Medulla oblongata (tissue), 1 donor: ENCODE data around the gene EIF2B1.

Source experiments
- DNase-seq: peaks from one replicate; pipeline ENCODE4 v3.0.0-alpha.2; 2015; ENCODE audit errors: extremely low spot score

The EIF2B1 gene

DNA sequence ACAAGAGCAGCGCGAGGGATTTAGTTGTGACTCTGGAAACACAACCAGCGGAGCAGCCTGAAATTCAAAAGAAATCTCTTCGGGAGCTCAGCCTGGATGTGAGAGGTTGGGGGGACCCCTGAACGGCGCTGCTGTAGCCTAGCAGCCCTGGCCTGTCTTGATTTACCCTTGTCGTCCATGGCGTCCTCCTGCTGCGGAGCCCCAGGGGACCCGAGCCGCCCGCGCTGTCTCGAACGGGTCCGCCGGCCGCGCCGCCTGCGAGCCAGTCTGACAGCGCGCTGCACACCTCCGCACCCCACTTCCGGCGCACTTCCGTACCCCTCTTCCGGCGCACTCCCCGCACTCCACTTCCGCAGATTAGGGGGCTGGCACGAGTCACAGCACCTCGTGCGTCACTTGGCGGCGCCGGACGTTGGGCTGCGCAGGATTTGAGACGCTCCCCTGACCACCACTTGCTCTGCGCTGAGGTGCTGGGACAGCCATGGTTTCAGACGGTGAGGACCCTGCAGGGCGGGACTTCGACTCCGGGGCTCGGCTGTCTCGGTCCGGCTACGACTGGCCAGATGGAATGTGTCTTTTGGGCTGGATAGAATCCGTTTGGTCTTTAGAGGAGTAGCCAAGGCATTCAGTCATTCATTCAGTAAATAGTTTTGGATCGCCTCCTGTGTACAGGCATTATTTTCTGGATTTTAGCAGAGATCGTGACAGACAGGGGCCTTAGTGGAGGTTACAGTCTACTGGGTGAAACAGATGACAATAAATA is at the start of gene EIF2B1, which contains the start of gene GTF2H3:
EIF2B1 (minus strand) TSS at position 308 of the 763 bp plus-strand sequence; CDS start at position 179, 129 bp downstream.
GTF2H3 (plus strand) TSS at position 451 of the 763 bp plus-strand sequence; CDS start at position 482, 31 bp downstream.
- DNase-seq = peak; percentile 97

DNA sequence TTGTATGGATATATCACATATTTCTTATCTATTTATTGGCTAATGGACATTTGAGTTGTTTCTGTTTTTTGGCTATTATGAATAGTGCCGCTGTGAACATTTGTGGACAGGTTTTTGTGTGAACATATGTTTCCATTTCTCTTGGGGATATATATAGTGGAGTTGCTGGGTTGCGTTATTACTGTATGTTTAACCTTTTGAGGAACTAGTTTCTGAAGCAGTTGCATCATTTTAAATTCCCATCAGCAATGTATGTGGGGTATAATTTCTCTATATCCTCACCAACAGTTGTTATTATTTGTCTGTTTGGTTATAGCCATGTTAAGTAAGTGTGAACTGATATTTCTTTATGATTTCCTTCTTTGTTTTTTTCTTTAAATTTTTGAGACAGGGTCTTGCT is 48.1 kb upstream of the EIF2B1 start:
- no peak for DNase-seq

DNA sequence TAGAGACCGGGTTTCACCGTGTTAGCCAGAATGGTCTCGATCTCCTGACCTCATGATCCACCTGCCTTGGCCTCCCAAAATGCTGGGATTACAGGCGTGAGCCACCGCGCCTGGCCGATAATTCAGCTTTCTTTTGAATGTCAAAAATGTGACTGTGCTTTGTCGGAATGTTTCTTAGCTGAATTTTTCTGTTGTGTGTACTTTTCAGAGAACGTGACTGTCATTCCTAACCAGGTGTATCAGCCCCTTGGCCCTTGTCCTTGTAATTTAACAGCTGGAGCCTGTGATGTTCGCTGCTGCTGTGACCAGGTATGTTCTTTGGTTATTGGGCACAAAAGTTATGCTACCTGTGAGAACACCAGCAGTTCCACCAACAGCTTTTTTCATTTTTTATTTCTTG is 45.5 kb upstream of the EIF2B1 start:
- DNase-seq = no peak

- DNase-seq = no peak
These were observed 43.3 kb upstream of the EIF2B1 start for GRCh38 chr12:123676616-123677320.

GRCh38 chr12:123675436-123675835 is 42.0 kb upstream of the EIF2B1 start:
- DNase-seq = no peak

DNA sequence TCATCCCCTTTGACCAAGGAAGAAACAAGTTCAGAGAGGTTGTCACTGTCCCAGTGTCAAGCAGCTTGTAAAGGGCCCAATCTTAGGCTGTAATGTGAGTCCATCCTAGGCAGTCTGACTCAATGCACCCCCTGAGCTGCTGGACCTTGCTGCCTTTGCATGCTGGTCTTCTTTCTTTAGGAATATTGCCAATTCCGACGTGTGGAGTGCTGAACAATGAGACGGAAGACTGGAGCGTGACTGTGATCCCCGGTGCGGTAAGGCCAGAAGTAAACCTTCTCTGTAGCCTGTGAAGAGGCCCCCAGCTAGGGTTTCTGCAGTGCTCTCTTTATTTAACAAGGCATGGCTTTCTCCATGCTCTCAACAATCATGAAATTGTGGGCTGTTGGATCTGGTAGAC is 38.4 kb upstream of the EIF2B1 start:
- DNase-seq = no peak

DNA sequence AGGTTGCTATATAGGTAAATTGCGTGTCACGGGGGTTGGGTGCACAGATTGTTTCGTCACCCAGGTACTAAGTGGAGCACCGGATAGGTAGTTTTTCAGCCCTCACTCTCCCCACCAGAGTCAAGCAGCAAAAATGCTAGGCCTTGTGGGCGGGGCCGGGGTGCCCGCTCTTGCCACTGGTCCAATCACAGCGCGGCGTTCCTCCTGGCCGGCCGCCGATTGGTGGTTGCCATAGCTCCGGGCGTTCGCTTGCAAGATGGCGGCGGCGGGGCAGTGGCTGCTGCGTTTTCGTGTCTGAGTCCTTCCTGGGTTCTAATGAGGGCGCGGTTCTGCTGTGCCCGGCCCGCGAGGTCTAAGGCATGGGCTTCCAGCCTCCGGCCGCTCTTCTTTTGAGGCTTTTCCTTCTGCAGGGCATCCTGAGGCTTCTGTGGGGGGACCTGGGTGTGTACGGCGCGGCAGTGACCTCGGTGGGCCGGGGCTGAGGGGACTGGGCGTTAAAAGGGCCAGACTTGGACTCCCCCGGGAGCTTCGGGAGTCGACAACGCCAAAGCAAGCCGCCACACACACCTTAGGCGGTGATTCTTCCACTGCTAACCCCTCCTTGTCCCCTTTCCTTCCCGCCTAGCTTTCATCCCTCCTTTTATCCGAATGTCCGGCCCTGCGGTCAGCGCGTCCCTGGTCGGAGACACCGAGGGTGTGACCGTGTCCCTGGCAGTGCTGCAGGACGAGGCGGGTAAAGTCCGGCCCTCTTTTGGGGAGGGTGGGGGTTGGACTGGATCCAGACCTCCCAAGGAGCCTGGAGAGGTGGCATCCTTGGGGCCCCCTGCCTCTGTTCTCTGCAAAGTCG is 37.6 kb upstream of the EIF2B1 start, which contains the start of gene TCTN2:
TCTN2 (plus strand) TSS at position 232 of the 847 bp plus-strand sequence; CDS start at position 360, 128 bp downstream.
- DNase-seq = peak; percentile 91

DNA sequence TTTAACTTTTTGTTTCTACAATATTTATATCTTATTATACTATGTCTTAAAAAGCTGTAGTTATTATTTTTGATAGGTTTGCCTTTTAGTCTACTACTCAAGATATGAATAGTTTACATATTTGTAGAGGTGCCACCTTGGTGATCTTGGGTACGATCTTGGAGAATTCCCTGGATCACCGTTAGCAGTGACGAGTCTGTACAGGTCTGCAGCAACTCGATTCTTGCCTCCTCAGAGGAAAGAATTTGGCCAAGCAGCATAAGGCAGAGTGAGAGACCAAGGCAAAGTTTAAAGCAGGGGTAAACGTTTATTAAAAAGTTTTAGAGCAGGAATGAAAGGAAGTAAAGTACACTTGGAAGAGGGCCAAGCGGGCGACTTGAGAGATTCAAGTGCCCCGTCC is 34.3 kb upstream of the EIF2B1 start:
- DNase-seq = no peak

- DNase-seq = no peak
These were observed 26.7 kb upstream of the EIF2B1 start for GRCh38 chr12:123659996-123660727.

DNA sequence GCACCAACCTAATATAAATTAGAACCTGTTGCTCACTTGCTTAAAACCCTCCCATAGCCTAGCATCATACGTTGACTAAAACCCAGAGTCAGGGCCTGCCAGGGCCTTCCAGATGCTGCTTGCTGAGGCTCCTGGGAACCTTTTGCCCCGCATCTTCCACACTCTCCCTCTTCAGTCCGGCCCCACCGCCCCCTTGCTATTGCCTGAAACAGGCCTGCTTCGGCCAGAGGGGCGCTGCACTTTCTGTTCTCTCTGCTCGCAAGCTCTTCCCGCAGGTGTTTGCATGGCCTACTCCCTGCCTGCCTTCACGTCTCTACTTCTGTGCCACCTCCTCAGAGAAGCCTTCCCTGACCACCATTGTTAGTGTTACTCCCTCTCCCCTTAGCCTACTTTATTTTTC is 23.7 kb upstream of the EIF2B1 start:
- no peak for DNase-seq

GRCh38 chr12:123656392-123656791 is 22.9 kb upstream of the EIF2B1 start:
- DNase-seq = no peak

DNA sequence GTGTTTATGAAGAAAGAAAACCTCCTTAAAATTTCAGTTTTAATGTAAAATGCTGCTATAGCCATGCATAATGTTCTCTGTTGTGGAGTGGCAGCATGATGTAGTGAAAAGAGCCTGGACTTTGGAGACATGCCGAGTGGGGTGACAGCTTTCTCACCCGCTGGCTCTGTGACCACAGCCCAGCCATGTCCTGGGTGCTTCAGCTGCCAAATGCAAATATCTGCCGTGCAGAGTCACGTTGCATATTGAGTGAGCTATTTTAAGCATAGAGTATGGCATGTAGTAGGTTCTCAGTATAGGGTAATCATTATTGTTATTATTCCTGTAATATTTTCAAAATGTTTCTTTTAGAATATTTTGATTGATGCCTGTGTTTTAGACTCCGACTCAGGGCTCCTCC is 21.9 kb upstream of the EIF2B1 start:
- no peak for DNase-seq

GRCh38 chr12:123654129-123654701 is 20.7 kb upstream of the EIF2B1 start:
- no peak for DNase-seq

DNA sequence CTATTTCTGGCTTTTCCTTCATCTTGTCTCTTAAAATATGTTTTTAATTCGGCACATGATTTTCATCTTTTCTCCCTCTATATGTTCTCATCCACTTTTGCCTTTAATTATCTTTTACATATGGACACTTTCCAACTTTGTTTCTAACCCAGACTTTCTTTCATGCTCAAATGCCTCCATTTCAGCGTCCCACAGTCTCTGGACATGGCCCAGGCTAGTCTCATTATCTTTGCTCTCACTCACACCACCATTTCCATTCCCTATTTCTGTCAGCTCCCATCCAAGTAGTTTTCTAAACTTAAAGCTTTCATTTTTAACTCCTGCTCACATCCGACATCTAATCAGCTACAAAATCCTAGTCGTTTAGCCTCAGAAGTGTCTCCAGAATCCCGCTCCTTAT is 14.9 kb upstream of the EIF2B1 start:
- DNase-seq = no peak

DNA sequence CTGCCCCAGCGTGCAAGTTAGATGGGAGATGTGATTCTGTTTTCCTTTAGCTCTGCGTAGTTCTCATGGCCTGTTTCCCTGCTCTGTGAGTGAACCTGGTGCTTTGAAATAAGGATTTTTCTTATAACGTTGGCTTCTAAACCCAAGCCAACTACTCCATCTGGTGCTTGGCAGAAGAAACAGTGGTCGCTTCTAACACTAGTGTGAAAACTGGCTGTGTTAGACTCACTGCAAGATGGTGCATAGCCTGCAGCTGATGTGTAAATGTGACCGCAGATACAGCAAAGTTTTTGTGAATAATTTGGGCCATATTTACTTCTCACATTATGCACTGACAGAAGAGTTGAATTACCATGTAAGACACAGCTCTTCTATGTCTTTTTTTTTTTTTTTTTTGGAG is 12.4 kb upstream of the EIF2B1 start:
- no peak for DNase-seq

DNA sequence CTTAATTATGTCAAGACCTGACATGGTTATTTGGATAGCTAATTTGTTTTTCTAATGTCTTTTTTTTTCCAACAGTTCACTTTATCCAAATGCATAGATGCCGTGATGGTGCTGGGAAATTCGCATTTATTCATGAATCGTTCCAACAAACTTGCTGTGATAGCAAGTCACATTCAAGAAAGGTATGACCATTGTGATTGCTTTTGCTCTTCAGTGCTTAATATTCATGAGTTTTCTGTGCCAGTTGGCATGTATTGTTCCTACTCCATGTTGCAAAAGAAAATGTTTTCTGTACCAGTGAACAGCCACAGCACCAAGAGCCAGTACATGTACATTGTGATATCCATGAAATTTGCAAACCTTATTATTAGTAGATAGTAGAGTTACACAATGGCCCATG is 11.9 kb upstream of the EIF2B1 start:
- no peak for DNase-seq

- no peak for DNase-seq
These were observed 10.4 kb upstream of the EIF2B1 start for GRCh38 chr12:123643911-123644310.

GRCh38 chr12:123634142-123634561 is 666 bp upstream of the EIF2B1 start:
- no peak for DNase-seq

DNA sequence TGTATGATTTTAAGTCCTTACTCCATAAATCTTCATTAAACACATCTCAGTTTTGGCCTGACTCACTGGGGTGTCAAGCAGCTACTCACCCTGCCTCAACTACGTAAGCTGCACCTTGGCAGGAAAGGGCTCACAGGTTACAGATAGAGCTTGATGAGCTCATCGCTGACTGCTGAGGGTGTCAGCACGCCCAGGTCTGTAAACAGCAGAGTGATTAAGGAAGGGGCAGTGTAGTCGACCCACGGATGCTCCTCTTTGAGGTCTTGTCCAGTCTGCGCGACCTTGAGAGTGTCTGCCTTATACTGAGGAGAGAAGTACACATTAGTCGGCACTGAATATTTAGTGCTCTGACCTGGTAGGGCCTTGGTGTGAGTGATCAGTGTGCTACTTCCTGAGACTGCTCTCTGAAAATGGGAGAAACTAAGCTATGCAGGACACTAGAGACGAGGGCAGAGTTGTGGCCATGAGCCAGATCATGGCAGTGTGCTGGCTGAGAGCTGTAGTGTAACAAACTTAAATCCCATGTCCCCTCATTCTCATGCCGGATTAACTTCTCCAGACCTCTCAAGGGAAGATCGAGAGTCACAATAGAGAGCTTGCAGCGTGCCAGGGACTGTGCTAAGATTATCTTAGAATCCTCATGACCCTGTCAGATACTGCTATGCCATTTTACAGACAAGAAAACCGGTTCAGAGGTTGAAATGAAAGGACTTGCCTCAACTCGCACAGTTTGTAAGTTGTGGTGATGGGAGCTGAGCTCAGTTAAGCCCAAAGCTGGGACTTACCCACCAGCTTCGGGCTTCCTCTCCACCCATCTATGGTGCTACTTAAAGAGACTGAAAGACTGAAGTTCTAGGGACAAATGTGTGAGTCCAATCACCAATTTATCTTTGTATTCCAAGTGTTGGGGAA is 11.6 kb downstream of the EIF2B1 start:
- no peak for DNase-seq

DNA sequence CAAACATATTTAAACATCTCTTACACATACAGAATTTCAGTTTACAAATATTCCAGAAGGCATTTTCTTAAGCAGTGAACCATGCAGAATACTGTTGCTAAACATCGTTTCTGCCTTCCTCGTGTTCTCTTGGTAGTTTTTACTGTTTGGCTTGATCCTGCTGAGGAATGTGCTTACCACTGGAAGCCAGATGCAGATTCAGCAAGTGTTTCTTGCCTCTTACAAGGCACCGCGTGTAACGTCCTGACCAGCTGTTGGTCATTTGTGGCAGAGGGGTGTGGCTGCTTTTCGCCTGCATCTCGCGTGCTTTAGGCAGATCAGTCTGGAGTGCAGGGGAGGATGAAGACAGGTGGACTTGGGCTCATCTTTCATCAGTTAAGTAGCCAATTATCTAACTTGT is 12.4 kb downstream of the EIF2B1 start:
- DNase-seq = no peak
